Panc1 (cell line): ENCODE measurements around the gene ERCC6. TPM values are rescaled to one million over a fixed set of nuclear protein-coding genes. Genes with fewer than 3 reads are reported as not detected.

Source experiments
- ATAC-seq: fragments of 200-7000 bp; cut with Tn5 transposase; 2 replicates; pipeline ENCODE4 v1.9.1; 2020; ENCODE audit warnings: mild to moderate bottlenecking, moderate library complexity
- BruUV-seq: library from RNA; stranded (reverse); fragments of 400-500 nt; replicated peaks from 2 replicates; lab custom pipeline; 2021; lab: Mats Ljungman, UMichigan
- CTCF ChIA-PET: fragments of 300-600 bp; sonication (Branson Sonifier 250); formaldehyde crosslinking; loops from one replicate; lab custom pipeline; 2022; ENCODE audit warnings: antibody characterized with exemption; lab: Charles Lee
- POLR2A ChIA-PET: fragments of 300-600 bp; sonication (Branson Sonifier 250); formaldehyde crosslinking; loops from one replicate; lab custom pipeline; 2022; ENCODE audit warnings: antibody characterized with exemption; lab: Charles Lee
- DNase-seq: peaks from one replicate; pipeline ENCODE4 v3.0.0-alpha.2; 2010; ENCODE audit warnings: low read depth, low spot score
- H3K27ac ChIP-seq: 2 replicates; pipeline ENCODE4 v1.5.1; 2011; ENCODE audit warnings: mild to moderate bottlenecking, low read length, inconsistent platforms
- H3K27me3 ChIP-seq: fragments of 200-500 bp; sonication (Bioruptor generic); 2 replicates; pipeline ENCODE4 v1.6.0; 2014; ENCODE audit warnings: low read length, inconsistent platforms; ENCODE audit not compliant: control insufficient read depth, insufficient read depth
- H3K36me3 ChIP-seq: fragments of 200-500 bp; sonication (Bioruptor generic); 2 replicates; pipeline ENCODE4 v1.5.1; 2014; ENCODE audit warnings: inconsistent platforms, mild to moderate bottlenecking, low read length, moderate library complexity; ENCODE audit not compliant: control insufficient read depth, insufficient read depth
- H3K4me1 ChIP-seq: 2 replicates; pipeline ENCODE4 v1.5.1; 2011; ENCODE audit warnings: inconsistent platforms, mild to moderate bottlenecking, low read length, moderate library complexity; ENCODE audit not compliant: control insufficient read depth, insufficient read depth
- H3K4me3 ChIP-seq, 2 experiments: 2 replicates each; pipeline ENCODE4 v1.5.1; 2011 to 2012; ENCODE audit warnings: low read depth in 2 of 2, low read length in 2 of 2, mild to moderate bottlenecking in 2 of 2, inconsistent platforms in 1 of 2, moderate library complexity in 1 of 2
- H3K9me3 ChIP-seq: fragments of 200-500 bp; sonication (Bioruptor generic); 2 replicates; pipeline ENCODE4 v1.5.1; 2014; ENCODE audit warnings: low read depth, mild to moderate bottlenecking, inconsistent platforms, low read length, moderate library complexity; ENCODE audit not compliant: control insufficient read depth, insufficient read depth
- CTCF ChIP-seq: fragments of 450-650 bp; IDR thresholded peaks from 2 replicates; pipeline ENCODE4 v1.5.1; 2017; ENCODE audit warnings: mild to moderate bottlenecking
- POLR2AphosphoS5 ChIP-seq: IDR thresholded peaks from 2 replicates; pipeline ENCODE4 v1.6.1; 2012; ENCODE audit warnings: mild to moderate bottlenecking, low read depth, low read length, moderate library complexity
- REST ChIP-seq, 2 experiments: IDR thresholded peaks; 2 replicates each; pipeline ENCODE4 v1.6.1; 2011 to 2012; ENCODE audit warnings: low read depth in 2 of 2, control low read depth in 1 of 2, low read length in 1 of 2, mild to moderate bottlenecking in 1 of 2, moderate library complexity in 1 of 2; ENCODE audit not compliant: insufficient read depth in 1 of 2
- SIN3A ChIP-seq: IDR thresholded peaks from 2 replicates; pipeline ENCODE4 v1.6.1; 2012; ENCODE audit warnings: low read depth, mild to moderate bottlenecking, low read length, moderate library complexity, borderline replicate concordance; ENCODE audit not compliant: insufficient read depth
- TCF7L2 ChIP-seq: IDR thresholded peaks from 2 replicates; pipeline ENCODE4 v1.6.1; 2011; ENCODE audit warnings: mild to moderate bottlenecking, low read depth, low read length, inconsistent platforms
- in situ Hi-C: cut with HindIII; loops from 2 replicates; pipeline ENCODE4 v1.10.0; 2016; ENCODE audit warnings: low sequenced_read_pairs, low pct_unique_long_range_greater_than_20kb
- intact Hi-C: fragments of 100-400 bp; cut with micrococcal nuclease; formaldehyde crosslinking; loops from one replicate; pipeline ENCODE4 v1.10.0; 2022; ENCODE audit not compliant: unreplicated experiment
- total RNA-seq: library from RNA; stranded (reverse); gene quantifications from one replicate; pipeline ENCODE4 v1.2.1, GENCODE V29; 2021; ENCODE audit not compliant: unreplicated experiment

ERCC6 gene
- total RNA-seq, 1 experiment from 2014 or later = 19.1 TPM

GRCh38 chr10:49505589-49505988 is 33.3 kb downstream of the ERCC6 start:
- H3K9me3 ChIP-seq = no peaks in the 10 kb centered on the region
- ChIA-PET CTCF (no interaction called here), POLR2A (no interaction called here)
- DNase-seq (no peak), ATAC-seq (no peak)
- H3K27me3 ChIP-seq = no peaks in the 10 kb centered on the region
- no peak overlapping the region for H3K4me3 ChIP-seq
- H3K36me3 ChIP-seq = no peaks in the 10 kb centered on the region
- in situ Hi-C loops = no loop called here
- TF ChIP-seq TCF7L2 (no peak), POLR2AphosphoS5 (no peak)
- BruUV-seq = no TSS peak
- no peak overlapping the region for H3K27ac ChIP-seq
- H3K4me1 ChIP-seq = no peaks in the 10 kb centered on the region
- intact Hi-C loops = no loop called here

- Histone ChIP-seq H3K4me1 (no peaks in the 10 kb centered on the region), H3K4me3 (no peak overlapping the region), H3K27ac (no peak overlapping the region), H3K9me3 (no peaks in the 10 kb centered on the region), H3K36me3 (no peaks in the 10 kb centered on the region), H3K27me3 (no peaks in the 10 kb centered on the region)
- DNase-seq (no peak), ATAC-seq (no peak)
- BruUV-seq = no TSS peak
- intact Hi-C loops = no loop called here
- CTCF ChIA-PET = no interaction called here
- no peak for TF ChIP-seq SIN3A
- TF ChIP-seq REST (IDR thresholded peaks at IDR 0.05; ENCODE audit: insufficient read depth in 1 of 2, low read depth in 2 of 2, low read length in 1 of 2) = no peak
- TF ChIP-seq CTCF = no peak
- POLR2A ChIA-PET = no interaction called here
- in situ Hi-C loops = no loop called here
Measured at GRCh38 chr10:49505076-49505475, 33.8 kb downstream of the ERCC6 start.

- H3K36me3 ChIP-seq = no peaks in the 10 kb centered on the region
- no peak for ATAC-seq
- ChIA-PET POLR2A (no interaction called here), CTCF (no interaction called here)
- no peak for DNase-seq
- no peak overlapping the region for H3K4me3 ChIP-seq
- in situ Hi-C loops (no loop called here), intact Hi-C loops (no loop called here)
- H3K9me3 ChIP-seq = no peaks in the 10 kb centered on the region
- no TSS peak for BruUV-seq
- H3K27me3 ChIP-seq = no peaks in the 10 kb centered on the region
- TF ChIP-seq CTCF = no peak
- no peak for TF ChIP-seq REST (IDR thresholded peaks at IDR 0.05; ENCODE audit: insufficient read depth in 1 of 2, low read depth in 2 of 2, low read length in 1 of 2)
- no peak for TF ChIP-seq SIN3A
- no peak for TF ChIP-seq POLR2AphosphoS5
- no peaks in the 10 kb centered on the region for H3K4me1 ChIP-seq
- H3K27ac ChIP-seq = no peak overlapping the region
Measured at GRCh38 chr10:49504528-49504927, 34.4 kb downstream of the ERCC6 start.
